GM12878 (cell line): Measurements from ENCODE around the gene DIDO1. TPM values are rescaled to one million over a fixed set of nuclear protein-coding genes. Genes with fewer than 3 reads are reported as not detected.

Experiments used
- ATAC-seq: fragments of 200-7000 bp; cut with Tn5 transposase; 3 replicates; pipeline ENCODE4 v1.9.1; 2020; ENCODE audit warnings: mild to moderate bottlenecking, moderate library complexity
- BruUV-seq: library from RNA; stranded (reverse); fragments of 400-500 nt; replicated peaks from 2 replicates; lab custom pipeline; 2021; lab: Mats Ljungman, UMichigan
- CTCF ChIA-PET: fragments of 300-600 bp; sonication (Branson Sonifier 250); formaldehyde crosslinking; extraction: SDS; loops from one replicate; lab custom pipeline; 2021; ENCODE audit warnings: inconsistent platforms; lab: Yijun Ruan, JAX
- POLR2A ChIA-PET: fragments of 350-600 bp; formaldehyde crosslinking; extraction: SDS; loops from one replicate; lab custom pipeline; 2021; ENCODE audit warnings: inconsistent platforms; lab: Charles Lee
- RAD21 ChIA-PET: fragments of 300-600 bp; sonication (Branson Sonifier 250); formaldehyde crosslinking; loops from one replicate; lab custom pipeline; 2023; ENCODE audit warnings: antibody characterized with exemption; ENCODE audit not compliant: unreplicated experiment; lab: Charles Lee
- SMC1A ChIA-PET: fragments of 300-600 bp; sonication (Branson Sonifier 250); formaldehyde crosslinking; loops from one replicate; lab custom pipeline; 2023; ENCODE audit not compliant: unreplicated experiment, uncharacterized antibody; lab: Charles Lee
- DNase-seq: peaks from one replicate; pipeline ENCODE4 v3.0.0-alpha.2; 2011; ENCODE audit warnings: low read depth, low spot score
- FAIRE-seq: peaks from 3 replicates; lab custom pipeline; 2011; peaks lifted over from hg19 to GRCh38; lab: Jason Lieb, UNC
- H2AFZ ChIP-seq: 2 replicates; pipeline ENCODE4 v1.6.0; 2011; ENCODE audit warnings: low read depth, low read length, control low read depth; ENCODE audit not compliant: control insufficient read depth
- H3K27ac ChIP-seq: 2 replicates; pipeline ENCODE4 v1.5.1; 2011; ENCODE audit warnings: control low read depth; ENCODE audit not compliant: control insufficient read depth, insufficient read depth
- H3K27me3 ChIP-seq, 2 experiments: replicated peaks in 1 of 2; 2 replicates each; pipeline versions ENCODE4 v1.6.0 to v1.6.1; 2011; ENCODE audit warnings: low read length in 1 of 2; ENCODE audit not compliant: control insufficient read depth in 2 of 2, insufficient read depth in 2 of 2
- H3K36me3 ChIP-seq, 2 experiments: 2 replicates each; pipeline ENCODE4 v1.5.1; 2011; ENCODE audit warnings: low read length in 1 of 2; ENCODE audit not compliant: control insufficient read depth in 2 of 2, insufficient read depth in 2 of 2
- H3K4me1 ChIP-seq: 2 replicates; pipeline ENCODE4 v1.6.1; 2011; ENCODE audit warnings: mild to moderate bottlenecking, low read length, moderate library complexity, mixed read lengths; ENCODE audit not compliant: control insufficient read depth, insufficient read depth
- H3K4me2 ChIP-seq: 2 replicates; pipeline ENCODE4 v1.6.0; 2011; ENCODE audit warnings: control low read depth; ENCODE audit not compliant: control insufficient read depth, insufficient read depth
- H3K4me3 ChIP-seq: fragments of 200-600 bp; sonication (generic); 2 replicates; pipeline ENCODE4 v1.5.1; 2016
- H3K79me2 ChIP-seq: 2 replicates; pipeline ENCODE4 v1.6.0; 2011; ENCODE audit warnings: low read length; ENCODE audit not compliant: control insufficient read depth, insufficient read depth
- H3K9ac ChIP-seq: 2 replicates; pipeline ENCODE4 v1.8.0; 2011; ENCODE audit warnings: low read length, control low read depth, mixed read lengths; ENCODE audit not compliant: control insufficient read depth, insufficient read depth
- H3K9me3 ChIP-seq: replicated peaks from 3 replicates; pipeline ENCODE4 v1.5.1; 2011; ENCODE audit warnings: mild to moderate bottlenecking, low read length; ENCODE audit not compliant: control insufficient read depth, insufficient read depth
- H4K20me1 ChIP-seq: 2 replicates; pipeline ENCODE4 v1.6.0; 2011; ENCODE audit not compliant: control insufficient read depth, insufficient read depth
- MTA3 ChIP-seq: IDR thresholded peaks from 2 replicates; pipeline ENCODE4 v1.6.1; 2012; ENCODE audit warnings: low read length, inconsistent platforms, borderline replicate concordance
- POLR2A ChIP-seq: IDR thresholded peaks from 2 replicates; pipeline ENCODE4 v1.6.1; 2011; ENCODE audit warnings: low read depth, mild to moderate bottlenecking, low read length
- WGBS: methylation state at CpG from one replicate; pipeline ENCODE4 v1.1.6; 2016; ENCODE audit warnings: low lambda C conversion rate; ENCODE audit not compliant: insufficient replicate concordance, insufficient coverage; ENCODE audit errors: missing lambda C conversion rate; 5-methylcytosine and 5-hydroxymethylcytosine counted together
- in situ Hi-C: fragments of 300-500 bp; cut with MboI; formaldehyde crosslinking; loops from 9 replicates; pipeline ENCODE4 v1.14.3; 2018; ENCODE audit warnings: mixed read lengths
- intact Hi-C: fragments of 100-400 bp; cut with micrococcal nuclease; formaldehyde crosslinking; loops from one replicate; pipeline ENCODE4 v1.14.2; 2022; ENCODE audit not compliant: unreplicated experiment
- polyA plus RNA-seq, 11 experiments: library from polyadenylated mRNA; depleted of rRNA in 4 of 11; unstranded in 6 of 11; stranded (reverse) in 5 of 11; fragments of >200 nt; fragmentation: Nextera tagmentation in 4 of 11; fragmentation: Illumina TruSeq in 1 of 11; extraction: Ambion mirVana in 4 of 11; extraction: Trizol in 1 of 11; gene quantifications; 1 replicate in 1 of 11; 2 replicates in 10 of 11; pipeline versions ENCODE4 v1.2.1 to v1.2.3, GENCODE V29; 2011 to 2016; ENCODE audit warnings: inconsistent platforms in 2 of 11, missing spikeins in 2 of 11, low read depth in 1 of 11
- total RNA-seq, 4 experiments: library from RNA; depleted of rRNA in 3 of 4; stranded (reverse); fragments of >200 nt in 3 of 4; fragmentation: Illumina TruSeq in 1 of 4; extraction: Trizol in 1 of 4; gene quantifications; 2 replicates each; pipeline versions ENCODE4 v1.2.1 to v1.2.3, GENCODE V29; 2013 to 2021
- TF ChIP-seq, protein P1 (sequence below): fragments of 450-650 bp; formaldehyde crosslinking; IDR thresholded peaks from 2 replicates; pipeline ENCODE4 v1.4.0; 2022; ENCODE audit warnings: mild to moderate bottlenecking, moderate library complexity

Gene DIDO1
- total and polyA plus RNA-seq, 10 of the 15 experiments (the other 5 are each of a cell fraction or from before 2014, with no cell fraction given), result 5.5 to 56.4 (median 38.4) TPM

DNA sequence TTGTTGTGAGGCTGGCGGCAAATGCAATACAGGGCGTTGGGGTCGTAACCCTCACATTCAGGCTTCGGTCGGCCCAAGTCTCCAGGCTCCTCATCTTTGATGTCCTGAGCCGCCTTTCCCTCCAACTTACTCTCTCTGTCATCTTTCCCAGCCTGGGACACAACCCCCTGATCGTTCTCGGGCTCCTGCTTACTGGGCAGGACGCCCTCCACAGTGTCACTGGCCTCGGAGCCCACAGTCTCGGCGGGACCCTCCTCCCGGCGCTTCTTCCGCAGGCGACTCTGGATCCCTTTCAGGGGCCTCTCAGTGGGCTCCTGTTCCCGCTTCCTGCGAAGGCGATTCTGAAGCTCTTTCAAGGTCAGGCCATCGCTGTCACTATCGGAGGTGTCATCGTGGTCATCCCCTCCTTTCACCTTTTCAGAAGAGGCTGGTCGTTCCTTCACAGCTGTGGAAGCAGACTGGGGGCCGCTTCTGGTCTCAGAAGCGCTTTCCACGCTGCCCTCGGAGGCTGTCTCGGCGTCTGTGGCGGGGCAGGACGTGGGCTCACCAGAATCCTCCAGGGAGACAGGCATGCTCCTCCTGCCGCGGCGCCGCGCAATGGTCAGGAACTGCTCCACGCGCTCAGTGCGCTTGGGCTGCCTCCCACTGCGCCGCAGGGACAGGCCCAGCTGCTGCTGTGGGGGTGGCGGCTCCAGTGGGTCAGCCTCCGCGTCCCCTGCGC lies 15.4 kb downstream of the DIDO1 start:
- BruUV-seq, result TSS peak; percentile 7

More for the DNA sequence above, 15.4 kb downstream of the DIDO1 start:
- intact Hi-C loops (no loop called here), in situ Hi-C loops (no loop called here)
- SMC1A ChIA-PET, result no interaction called here
- peaks cover 36% of the 10 kb centered on the region for H3K79me2 ChIP-seq
- H3K9ac ChIP-seq, result no peak overlapping the region
- TF ChIP-seq, protein P1, sequence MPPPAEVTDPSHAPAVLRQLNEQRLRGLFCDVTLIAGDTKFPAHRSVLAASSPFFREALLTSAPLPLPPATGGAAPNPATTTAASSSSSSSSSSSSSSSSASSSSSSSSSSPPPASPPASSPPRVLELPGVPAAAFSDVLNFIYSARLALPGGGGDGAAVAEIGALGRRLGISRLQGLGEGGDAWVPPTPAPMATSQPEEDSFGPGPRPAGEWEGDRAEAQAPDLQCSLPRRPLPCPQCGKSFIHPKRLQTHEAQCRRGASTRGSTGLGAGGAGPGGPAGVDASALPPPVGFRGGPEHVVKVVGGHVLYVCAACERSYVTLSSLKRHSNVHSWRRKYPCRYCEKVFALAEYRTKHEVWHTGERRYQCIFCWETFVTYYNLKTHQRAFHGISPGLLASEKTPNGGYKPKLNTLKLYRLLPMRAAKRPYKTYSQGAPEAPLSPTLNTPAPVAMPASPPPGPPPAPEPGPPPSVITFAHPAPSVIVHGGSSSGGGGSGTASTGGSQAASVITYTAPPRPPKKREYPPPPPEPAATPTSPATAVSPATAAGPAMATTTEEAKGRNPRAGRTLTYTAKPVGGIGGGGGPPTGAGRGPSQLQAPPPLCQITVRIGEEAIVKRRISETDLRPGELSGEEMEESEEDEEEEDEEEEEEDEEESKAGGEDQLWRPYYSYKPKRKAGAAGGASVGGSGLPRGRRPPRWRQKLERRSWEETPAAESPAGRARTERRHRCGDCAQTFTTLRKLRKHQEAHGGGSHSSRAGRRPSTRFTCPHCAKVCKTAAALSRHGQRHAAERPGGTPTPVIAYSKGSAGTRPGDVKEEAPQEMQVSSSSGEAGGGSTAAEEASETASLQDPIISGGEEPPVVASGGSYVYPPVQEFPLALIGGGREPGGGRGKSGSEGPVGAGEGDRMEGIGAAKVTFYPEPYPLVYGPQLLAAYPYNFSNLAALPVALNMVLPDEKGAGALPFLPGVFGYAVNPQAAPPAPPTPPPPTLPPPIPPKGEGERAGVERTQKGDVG, result no peak
- TF ChIP-seq MTA3, result no peak
- TF ChIP-seq POLR2A, result peak; percentile 49
- DNase-seq (no peak), FAIRE-seq (no peak), ATAC-seq (no peak)
- H3K27ac ChIP-seq, result no peak overlapping the region
- RAD21 ChIA-PET, result no interaction called here
- peaks cover 6% of the 10 kb centered on the region for H4K20me1 ChIP-seq
- H2AFZ ChIP-seq, result no peak overlapping the region
- no peaks in the 10 kb centered on the region for H3K9me3 ChIP-seq
- H3K36me3 ChIP-seq, result peaks cover 25 to 41% of the 10 kb centered on the region in 2 experiments
- POLR2A ChIA-PET, result interaction anchor here (1.2 to 1.5 kb wide), 2 partner anchors 11 to 43 kb away, joined by 3 to 4 read pairs; no protein-coding TSS in a partner anchor
- H3K27me3 ChIP-seq, result no peaks in the 10 kb centered on the region
- no peak overlapping the region for H3K4me2 ChIP-seq
- CTCF ChIA-PET, result interaction anchor here (1.7 to 12.5 kb wide), 2 partner anchors 10 to 42 kb away, joined by 4 to 92 read pairs; no protein-coding TSS in a partner anchor
- no peak overlapping the region for H3K4me3 ChIP-seq
- H3K4me1 ChIP-seq, result peaks cover 3% of the 10 kb centered on the region; the same call in 1 of the 2 replicates
- WGBS, result 98% methylated on average over 45 of the region's 45 CpGs
